Activated T-helper 1 cell treated with anti-CD3 and anti-CD28 coated beads, Interleukin-2, amount 50 U/mL, for 16 hours (primary cell): Measurements from ENCODE around the gene OR52A1.
"Not testable (repeated sequence)": the region's sequence is repeated elsewhere in the genome, so short reads cannot be mapped to it uniquely, and the experiment has no call there.

Source experiments
- DNase-seq, 2 donors: peaks; one replicate each; pipeline ENCODE4 v3.0.0-alpha.2; 2020; ENCODE audit warnings: low read depth in 1 of 2, low spot score in 1 of 2

Gene OR52A1

DNA sequence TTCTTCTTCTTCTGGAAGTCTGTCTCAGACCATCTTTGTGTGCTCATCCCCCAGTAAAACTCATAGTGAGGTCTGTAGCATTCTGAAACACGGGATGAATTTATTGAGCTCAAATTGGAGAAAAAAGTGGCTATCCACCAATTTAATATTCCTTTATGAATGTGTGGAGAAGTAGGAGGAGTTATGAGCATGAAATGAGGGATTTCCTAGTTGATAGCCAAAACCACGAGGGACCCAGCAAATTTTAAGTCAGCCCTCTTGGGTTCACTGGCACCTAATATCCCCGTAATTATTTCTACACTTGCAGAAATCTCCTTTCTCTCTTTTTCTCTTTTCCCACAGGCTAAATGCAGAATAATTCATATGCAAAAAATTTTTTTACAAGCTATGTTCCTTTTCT lies at the start of gene OR52A1:
Gene OR52A1, minus strand, starts transcription at position 101 of the 400 bp plus-strand sequence. CDS start 2,388 bp downstream, outside the sequence.
- DNase-seq = no peak

DNA sequence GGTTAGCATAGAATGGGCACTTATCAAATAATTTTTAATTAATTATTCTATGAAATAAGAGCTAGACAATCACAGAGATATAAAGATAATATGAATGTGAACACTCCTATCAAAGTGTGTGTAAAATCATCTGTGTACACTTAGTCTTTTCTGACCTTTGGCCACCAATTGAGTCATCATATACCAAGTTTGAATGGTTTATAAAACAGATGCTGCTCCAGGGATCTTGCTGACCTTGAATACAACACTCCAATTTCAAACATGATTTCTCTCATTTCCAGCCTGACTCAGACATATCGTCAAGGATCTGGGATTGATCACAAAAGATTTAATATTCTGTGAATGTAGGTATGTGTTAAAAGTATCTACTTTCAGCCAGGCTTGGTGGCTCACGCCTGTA lies 48.8 kb upstream of the OR52A1 start:
- no peak for DNase-seq

DNA sequence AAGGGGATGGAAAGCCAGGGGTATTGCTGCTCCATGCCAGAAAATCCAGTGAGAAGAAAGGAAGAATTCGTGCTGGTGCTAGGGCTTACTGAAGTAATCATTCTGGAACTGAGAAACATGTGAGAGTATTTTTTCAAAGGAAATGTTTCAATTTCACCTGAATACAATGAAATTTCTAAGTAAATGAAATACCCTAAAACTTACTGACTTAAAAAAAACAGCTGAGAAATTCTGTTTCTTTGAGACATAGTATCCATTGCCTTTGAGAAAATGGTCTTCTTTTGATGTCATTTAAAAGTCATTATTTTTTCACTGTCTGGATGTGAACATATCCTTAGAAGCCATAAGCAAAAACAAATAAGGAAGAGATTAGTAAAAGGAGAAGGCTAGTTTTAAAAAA lies 46.0 kb upstream of the OR52A1 start, which contains the start of gene OR51V1:
Gene OR51V1, minus strand, starts transcription at position 101 of the 400 bp plus-strand sequence. Its CDS starts 0 bp downstream, at position 101.
- no peak for DNase-seq

DNA sequence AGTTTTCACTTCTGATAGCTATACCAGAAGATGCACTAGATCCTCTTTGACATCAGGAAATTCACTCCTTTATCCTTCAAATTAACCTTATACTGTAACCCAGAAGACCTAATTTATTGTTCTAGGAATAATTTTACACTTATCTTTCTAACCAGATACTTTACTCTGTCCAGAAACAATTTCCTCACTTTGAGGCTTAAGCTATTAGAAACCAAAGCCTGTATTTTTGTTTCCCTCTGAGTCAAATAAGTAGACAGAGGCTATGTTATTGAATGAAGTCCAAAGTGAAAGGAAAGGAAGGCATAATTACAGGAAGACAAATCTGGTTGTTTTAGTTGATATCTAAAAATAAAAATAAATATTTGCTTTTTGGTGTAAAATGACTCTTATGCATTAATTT lies 43.7 kb upstream of the OR52A1 start:
- no peak for DNase-seq

DNA sequence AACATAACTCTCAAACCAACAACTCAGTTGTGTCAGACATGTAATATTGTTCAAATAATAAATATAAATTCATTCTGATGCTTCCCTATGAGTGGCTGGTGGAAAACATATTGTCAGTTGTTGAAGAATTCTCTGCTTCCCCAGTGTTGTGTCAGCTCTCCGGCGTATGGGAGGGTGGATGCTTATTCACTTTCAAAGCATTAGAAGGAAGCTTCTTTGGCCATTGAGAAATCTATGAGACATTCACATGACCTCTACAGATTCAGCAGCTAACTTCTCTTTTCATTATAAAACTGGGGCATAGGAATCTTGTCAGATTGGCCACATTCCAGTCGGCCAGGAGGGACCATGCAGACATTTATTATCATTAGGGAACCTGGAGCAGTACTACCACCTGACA lies 43.0 kb upstream of the OR52A1 start:
- DNase-seq = no peak

DNA sequence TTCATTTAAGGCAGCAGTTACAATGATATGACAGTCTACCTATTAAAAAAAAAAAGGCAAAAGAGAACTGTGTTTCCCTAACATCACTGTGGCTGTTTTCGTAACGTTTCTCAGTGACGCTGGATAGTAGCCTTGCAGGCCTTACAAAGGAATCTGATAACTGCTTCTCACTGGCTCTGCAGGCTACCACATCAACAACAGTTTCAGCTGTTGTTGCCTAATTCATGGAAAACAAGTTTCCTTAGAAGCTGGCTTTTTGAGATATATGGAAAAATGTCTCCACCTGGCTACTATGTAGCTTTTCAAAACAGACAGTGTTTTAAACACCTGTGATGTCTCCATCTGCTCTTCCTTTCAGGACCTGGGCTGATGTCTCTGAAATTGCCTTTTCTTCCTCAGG lies 42.2 kb upstream of the OR52A1 start:
- DNase-seq = no peak

DNA sequence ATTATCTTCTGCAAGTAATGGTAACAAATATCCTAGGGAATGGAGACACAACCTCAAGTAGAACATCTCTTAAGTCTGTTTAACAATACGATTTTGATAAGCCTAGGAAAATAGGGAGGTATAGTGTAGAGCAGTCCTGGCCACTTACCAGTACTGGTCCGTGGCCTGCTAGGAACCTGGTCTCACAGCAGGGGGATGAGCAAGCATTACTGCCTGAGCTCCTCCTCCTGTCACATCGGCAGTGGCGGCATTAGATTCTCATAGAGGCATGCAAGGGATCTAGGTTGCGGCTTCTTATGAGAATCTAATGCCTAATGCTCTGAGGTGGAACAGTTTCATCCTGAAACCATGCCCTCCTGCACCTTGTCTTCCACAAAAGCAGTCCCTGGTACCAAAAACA lies 41.5 kb upstream of the OR52A1 start:
- DNase-seq = no peak

DNA sequence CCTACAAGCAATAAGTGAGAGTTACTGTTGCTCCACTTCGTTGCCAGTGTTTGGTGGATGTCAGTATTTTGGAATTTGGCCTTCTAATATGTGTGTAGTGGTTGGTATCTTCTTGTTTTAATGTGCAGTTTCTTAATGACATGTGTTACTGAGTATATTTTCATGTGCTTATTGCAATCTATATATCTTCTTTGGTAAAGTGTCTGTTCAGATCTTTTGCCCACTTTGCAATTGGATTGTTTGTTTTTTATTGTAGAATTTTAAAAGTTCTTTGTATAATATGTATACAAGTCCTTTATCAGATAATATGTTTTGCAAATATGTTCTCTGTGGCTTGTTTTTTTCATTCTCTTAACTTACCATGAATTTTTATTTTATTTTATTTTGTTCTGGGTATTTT lies 38.2 kb upstream of the OR52A1 start:
- DNase-seq = no peak

DNA sequence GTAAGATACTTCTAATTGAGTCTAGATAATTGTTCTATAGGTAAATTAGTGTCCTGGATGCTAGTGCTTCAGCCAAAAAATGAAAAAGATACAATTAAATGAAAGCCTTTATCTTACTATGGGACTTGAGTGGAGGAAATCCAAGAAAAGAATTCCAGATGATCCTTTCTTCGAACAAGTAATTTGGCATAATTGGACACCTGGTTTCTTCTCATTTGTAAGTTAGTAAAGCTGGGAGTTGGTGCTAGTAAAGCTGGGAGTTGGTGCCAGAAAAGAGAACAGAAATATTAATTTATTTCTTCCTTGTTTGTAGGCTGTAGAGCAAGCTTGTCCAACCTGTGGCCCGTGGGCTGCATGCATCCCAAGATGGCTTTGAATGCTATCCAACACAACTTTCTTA lies 33.6 kb upstream of the OR52A1 start:
- DNase-seq = no peak

DNA sequence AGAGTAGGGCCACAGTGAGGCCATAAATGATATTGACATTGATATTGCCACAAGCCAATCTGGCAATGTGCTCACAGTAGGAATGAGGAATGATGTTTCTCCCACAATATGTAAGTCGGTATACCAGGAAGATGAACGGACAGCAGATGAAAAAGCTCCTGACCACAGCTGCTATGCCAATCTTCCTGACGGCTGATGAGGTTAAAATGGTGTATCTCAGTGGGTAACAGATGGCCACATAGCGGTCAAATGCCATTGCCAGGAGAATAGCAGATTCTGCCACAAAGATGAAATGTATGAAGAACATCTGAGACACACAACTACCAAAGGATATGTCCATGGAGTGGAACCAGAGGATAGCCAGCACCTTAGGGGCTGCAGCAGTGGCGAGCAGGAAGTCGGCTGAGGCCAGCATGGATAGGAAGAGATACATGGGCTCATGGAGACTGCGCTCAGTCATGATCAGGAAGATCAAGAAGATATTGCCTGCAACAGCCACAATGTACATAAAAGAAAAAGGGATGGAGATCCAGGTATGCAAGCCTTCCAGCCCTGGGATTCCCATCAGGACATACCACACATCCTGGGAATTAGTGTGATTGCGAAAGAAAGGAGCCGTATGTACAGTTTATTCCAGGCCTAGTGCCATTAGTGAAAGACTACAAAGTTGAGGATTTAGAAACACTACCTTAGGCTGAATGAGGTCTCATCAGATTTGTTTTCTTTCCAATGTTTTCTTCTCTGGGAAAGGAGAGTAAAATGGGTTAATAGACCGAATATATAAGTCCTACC lies 23.7 kb upstream of the OR52A1 start:
- DNase-seq = no peak

DNA sequence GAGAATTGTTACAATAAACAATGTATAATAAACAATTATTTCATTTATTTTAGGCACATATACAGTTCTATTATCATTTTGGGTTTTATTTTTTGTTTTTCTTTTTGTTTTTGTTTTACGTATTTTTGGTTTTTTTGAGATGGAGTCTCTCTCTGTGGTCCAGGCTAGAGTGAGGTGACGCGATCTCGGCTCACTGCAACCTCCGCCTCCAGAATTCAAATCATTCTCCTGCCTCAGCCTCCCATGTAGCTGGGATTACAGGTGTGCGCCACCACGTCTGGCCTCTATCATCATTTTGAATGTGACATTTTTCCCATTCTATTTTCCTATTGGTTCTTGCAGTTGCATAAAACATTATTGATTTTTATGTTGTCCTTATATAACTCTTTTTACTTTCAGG lies 20.4 kb upstream of the OR52A1 start:
- DNase-seq = no peak

DNA sequence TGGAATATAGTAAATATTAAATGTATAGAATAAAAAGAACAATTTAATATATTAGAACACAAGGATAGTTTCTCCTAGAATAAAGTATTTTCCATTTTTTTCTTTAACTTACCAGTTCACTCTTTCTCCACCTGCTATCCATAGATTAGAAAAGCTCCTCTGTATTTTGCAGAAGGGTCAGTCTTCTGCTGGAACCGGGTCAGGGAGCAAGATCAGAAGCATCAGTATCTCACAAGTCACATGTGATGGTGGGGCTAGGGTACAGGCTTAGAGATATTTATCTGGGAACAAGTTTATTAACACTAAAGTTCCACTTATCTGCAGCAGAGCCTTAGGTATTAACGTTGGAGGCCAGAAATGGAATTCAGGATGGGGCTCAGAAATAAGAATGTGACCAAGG lies 17.3 kb upstream of the OR52A1 start:
- DNase-seq = no peak

DNA sequence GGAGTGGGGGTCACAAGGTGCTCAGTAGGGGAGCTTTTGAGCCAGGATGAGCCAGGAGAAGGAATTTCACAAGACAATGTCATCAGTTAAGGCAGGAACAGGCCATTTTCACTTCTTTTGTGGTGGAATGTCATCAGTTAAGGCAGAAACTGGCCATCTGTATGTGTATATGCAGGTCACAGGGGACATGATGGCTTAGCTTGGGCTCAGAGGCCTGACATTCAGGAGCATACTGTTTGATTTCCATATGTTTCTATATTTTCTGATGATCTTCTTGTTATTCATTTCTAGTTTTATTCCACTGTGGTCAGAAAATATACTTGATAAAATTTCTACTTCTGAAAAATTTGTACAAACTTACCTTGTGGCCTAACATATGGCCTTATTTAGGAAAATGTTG lies 11.3 kb upstream of the OR52A1 start:
- DNase-seq = not testable (repeated sequence)

DNA sequence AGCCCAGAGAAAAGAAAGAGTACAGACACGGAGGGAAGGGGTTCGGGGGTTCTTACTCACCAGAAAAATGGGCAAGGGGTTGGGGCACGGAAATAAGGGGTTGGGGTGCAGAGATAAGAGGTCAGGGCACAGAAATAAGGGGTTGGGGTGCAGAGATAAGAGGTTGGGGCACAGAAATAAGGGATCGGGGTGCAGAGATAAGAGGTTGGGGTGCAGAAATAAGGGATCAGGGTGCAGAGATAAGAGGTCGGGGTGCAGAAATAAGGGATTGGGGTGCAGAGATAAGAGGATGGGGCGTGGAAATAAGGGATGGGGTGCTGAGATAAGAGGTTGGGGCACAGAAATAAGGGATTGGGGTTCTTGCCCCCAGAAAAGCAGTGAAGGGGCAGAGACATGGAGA lies 10.2 kb upstream of the OR52A1 start:
- DNase-seq = not testable (repeated sequence)

DNA sequence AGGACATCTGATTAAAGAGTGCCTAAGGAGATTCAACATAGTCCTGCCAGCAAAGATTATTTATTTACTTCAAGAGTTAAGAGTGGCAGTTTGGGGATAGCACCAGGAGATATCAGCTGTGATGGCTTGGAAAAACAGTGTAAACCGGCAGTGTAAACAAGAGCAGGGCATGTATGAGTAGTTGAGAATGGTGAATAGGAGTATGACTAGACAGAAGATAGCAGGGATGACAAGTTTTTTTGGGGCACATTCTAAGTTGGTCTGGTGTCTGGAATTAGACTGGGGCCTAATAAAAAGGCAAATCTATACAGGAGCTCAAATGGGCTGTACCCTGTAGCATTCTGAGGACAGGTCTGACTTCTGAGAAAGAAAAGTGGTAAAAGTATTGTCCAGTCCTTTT lies 6.5 kb upstream of the OR52A1 start:
- DNase-seq = not testable (repeated sequence)

DNA sequence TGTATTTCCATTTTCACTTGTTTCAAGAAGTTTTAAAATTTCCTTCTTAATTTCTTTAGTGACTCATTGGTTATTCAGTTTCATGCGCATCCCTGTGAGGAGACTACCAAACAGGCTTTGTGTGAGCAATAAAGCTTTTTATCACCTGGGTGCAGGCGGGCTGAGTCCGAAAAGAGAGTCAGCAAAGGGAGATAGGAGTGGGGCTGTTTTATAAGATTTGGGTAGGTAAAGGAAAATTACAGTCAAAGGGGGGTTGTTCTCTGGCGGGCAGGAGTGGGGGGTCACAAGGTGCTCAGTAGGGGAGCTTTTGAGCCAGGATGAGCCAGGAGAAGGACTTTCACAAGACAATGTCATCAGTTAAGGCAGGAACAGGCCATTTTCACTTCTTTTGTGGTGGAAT lies 5.7 kb upstream of the OR52A1 start:
- not testable (repeated sequence) for DNase-seq

DNA sequence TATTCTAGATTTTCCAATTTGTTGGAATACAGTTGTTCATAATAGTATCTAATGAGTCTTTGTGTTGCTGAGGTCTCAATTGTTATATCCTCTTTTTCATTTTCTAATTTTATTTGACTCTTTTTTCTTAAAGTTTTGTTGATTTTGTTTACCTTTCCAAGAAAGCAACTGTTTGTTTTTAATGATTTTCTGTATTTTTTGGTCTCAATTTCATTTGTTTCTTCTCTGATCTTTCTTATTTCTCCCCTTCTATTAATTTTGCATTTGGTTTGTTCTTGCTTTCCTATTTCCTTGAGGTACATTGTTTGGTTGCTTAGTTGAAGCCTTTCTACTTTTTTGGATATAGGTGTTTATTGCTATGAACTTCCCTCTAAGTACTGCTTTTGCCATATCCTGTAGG lies 5.2 kb upstream of the OR52A1 start:
- DNase-seq = no peak

DNA sequence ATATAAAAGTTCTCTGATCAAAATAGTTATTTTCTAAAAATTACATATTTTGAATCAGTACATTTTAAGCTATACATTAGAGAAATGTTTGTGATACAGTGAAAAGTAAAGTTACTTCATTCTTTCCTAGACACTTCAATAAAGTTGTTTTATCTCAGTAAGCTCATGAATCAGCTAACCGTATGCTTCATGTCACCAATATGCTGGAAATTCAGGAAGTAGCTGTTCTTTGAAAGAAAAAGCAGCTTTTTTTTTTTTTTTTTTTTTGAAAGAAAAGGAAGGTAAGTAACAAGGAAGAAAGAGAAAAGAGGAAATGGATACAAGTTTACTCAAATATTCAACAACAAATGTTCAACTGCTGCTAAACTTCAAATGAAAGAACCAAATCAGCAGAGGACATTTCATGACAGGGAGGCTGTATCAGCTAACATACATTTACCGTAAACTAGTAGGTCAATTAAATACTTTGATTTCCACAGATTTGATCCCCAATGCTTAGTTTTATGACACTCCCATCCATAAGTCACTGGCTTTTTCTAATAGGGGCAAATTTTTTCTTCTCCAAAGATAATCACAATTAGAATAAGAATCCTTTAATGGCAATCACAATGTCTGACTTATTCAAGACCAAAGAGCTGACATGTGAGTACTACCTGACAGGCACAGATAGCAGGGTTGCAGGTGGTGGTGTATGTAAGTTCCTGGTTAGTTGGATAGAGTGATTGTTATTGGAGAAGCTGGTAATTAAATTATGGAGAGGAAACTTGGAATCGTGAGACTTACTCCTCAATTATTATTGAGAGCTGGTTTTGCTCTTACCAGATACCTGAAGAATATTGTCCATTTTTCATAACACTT lies 754 bp downstream of the OR52A1 start:
- no peak for DNase-seq

DNA sequence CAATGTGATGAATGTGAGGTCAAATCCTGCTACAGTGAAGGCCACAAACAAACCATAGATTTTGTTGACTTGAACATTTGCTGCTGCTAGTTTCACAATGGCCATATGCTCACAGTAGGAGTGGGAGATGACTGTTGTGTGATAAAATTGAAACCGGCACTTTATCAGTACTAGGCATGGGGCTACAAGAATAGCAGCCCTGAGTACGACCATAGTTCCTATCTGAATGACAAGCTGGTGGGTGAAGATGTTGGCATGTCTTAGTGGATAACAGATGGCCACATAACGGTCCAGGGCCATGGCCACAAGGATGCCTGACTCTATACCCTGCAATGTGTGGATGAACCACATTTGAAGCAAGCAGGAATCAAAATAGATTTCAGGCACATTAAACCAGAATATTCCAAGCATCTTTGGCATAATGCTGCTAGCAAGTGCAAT lies 2.8 kb downstream of the OR52A1 start:
- no peak for DNase-seq

DNA sequence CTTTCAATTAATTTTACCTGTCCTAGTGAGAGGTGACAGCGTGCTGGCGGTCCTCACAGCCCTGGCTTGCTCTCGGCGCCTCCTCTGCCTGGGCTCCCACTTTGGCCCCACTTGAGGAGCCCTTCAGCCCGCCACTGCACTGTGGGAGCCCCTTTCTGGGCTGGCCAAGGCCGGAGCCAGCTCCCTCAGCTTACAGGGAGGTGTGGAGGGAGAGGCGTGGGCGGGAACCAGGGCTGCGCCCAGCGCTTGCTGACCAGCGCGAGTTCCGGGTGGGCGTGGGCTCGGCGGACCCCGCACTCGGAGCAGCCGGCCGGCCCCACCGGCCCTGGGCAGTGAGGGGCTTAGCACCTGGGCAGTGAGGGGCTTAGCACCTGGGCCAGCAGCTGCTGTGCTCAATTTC lies 10.4 kb downstream of the OR52A1 start:
- not testable (repeated sequence) for DNase-seq

DNA sequence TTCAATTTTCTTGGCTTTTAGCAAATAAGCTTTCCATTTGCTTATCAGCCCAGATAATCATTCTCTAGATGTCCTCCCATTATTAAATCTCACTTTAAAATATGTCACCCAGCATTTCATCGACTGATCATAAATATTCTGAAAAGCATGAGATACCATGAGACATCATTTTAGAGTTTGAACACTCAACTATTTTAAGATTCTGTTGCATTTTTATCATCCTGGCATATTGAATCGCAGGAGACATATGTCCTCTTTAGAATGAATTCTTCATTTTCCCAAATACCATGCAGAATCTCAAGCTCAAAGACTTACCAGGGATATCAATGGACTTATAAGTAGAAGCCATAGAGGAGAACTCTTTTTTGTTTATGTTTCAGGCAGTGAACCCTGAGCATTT lies 16.6 kb downstream of the OR52A1 start, which contains the start of gene OR52A5:
Gene OR52A5, minus strand, starts transcription at position 361 of the 400 bp plus-strand sequence. CDS start 5,714 bp downstream, outside the sequence.
- DNase-seq = no peak

DNA sequence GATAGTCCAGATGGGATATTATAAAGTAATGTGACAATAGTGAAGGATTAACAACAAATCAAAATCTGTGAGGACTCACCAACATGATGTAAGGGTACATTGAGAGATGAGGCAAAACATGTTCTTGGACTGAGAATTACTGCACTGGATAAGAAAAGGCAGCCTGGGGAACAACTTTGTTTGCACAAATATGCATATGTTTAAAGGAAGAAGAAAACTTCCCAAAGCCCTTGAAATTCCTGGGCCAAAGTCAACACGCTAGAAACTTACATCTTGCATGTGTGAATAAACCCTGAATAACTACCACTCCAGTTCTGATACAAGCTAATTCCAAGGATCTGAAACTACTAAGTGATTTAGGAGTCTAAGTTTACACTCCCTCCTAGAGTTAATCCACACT lies 17.5 kb downstream of the OR52A1 start:
- DNase-seq = no peak
